NCI-H1048 (cell line): ENCODE measurements around the gene ABCB10.
"Not testable (repeated sequence)": the region's sequence is repeated elsewhere in the genome, so short reads cannot be mapped to it uniquely, and the experiment has no call there.

Experiments used
- DNase-seq: peaks from one replicate; lab custom pipeline; 2025; lab: John Stamatoyannopoulos, UW

ABCB10 gene

GRCh38 chr1:229572286-229572685, 13.8 kb upstream of the ABCB10 start:
- DNase-seq, result peak; percentile 29

- DNase-seq, result no peak
Observed at GRCh38 chr1:229570891-229571516, 12.5 kb upstream of the ABCB10 start.

- DNase-seq, result no peak
Observed at GRCh38 chr1:229570305-229570704, 11.8 kb upstream of the ABCB10 start.

GRCh38 chr1:229567109-229567868, 8.8 kb upstream of the ABCB10 start:
- DNase-seq, result no peak

- no peak for DNase-seq
Observed at GRCh38 chr1:229563701-229564100, 5.2 kb upstream of the ABCB10 start.

- no peak for DNase-seq
Observed at GRCh38 chr1:229563241-229563640, 4.7 kb upstream of the ABCB10 start.

GRCh38 chr1:229562686-229563085, 4.2 kb upstream of the ABCB10 start:
- no peak for DNase-seq

GRCh38 chr1:229561141-229561540, 2.6 kb upstream of the ABCB10 start:
- DNase-seq, result no peak

GRCh38 chr1:229560124-229560523, 1.6 kb upstream of the ABCB10 start:
- DNase-seq, result not testable (repeated sequence)

GRCh38 chr1:229559336-229559801, 862 bp upstream of the ABCB10 start:
- DNase-seq, result not testable (repeated sequence)

GRCh38 chr1:229557913-229558414, 543 bp downstream of the ABCB10 start:
- no peak for DNase-seq

- DNase-seq, result no peak
Observed at GRCh38 chr1:229557200-229557850, 1.2 kb downstream of the ABCB10 start.

GRCh38 chr1:229554886-229555621, 3.5 kb downstream of the ABCB10 start:
- no peak for DNase-seq

GRCh38 chr1:229553621-229554130, 4.8 kb downstream of the ABCB10 start:
- no peak for DNase-seq

- no peak for DNase-seq
Observed at GRCh38 chr1:229552732-229553131, 5.8 kb downstream of the ABCB10 start.

GRCh38 chr1:229550812-229551567, 7.5 kb downstream of the ABCB10 start:
- no peak for DNase-seq

- DNase-seq, result no peak
Observed at GRCh38 chr1:229547542-229547941, 11.0 kb downstream of the ABCB10 start.

GRCh38 chr1:229544587-229544986, 13.9 kb downstream of the ABCB10 start:
- no peak for DNase-seq

GRCh38 chr1:229539863-229540506, 18.5 kb downstream of the ABCB10 start:
- DNase-seq, result no peak

- DNase-seq, result no peak
Observed at GRCh38 chr1:229538945-229539344, 19.6 kb downstream of the ABCB10 start.

- no peak for DNase-seq
Observed at GRCh38 chr1:229537894-229538293, 20.6 kb downstream of the ABCB10 start.
